ENCODE measurements around the gene NRL. TPM values are rescaled to one million over a fixed set of nuclear protein-coding genes. Genes with fewer than 3 reads are reported as not detected.

The NRL gene
- total RNA-seq, 4 donors from 2014 or later = 2.1 to 11.7 (median 8.4) TPM

DNA sequence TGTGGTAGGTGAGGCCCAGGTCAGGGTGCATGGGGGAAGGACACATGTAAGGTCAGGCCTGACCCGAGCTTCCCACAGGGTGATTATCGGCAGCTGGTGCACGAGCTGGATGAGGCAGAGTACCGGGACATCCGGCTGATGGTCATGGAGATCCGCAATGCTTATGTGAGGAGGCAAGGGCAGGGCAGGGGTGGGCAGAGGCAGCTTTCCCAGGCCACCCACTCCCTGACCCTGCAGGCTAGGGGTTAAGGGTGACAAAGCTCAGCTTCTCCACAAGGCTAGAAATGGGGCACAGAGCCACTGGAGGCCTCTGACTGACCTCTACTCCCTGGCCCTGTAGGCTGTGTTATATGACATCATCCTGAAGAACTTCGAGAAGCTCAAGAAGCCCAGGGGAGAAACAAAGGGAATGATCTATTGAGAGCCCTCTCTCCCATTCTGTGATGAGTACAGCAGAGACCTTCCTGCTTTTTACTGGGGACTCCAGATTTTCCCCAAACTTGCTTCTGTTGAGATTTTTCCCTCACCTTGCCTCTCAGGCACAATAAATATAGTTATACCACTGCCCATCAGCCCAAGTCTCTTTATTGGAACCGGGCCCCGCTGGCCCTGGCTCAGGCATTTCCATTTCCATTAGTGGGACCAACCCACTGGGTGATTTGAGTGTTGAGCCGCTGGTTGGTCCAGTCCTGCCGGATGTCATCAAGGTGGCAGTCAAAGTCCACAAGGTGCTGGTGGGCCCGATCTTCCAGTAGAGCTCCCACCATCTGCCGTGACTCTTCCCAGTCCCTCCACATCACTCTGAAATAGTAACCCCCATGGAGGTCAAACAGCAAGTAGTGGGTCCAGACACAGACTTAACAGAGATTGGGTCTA lies 23.9 kb upstream of the NRL start:
- no peak overlapping the region for H3K27ac ChIP-seq
- intact Hi-C loops (cut with DNase I) = no loop called here
- 87 to 93% methylated on average over 12 to 13 of the region's 13 CpGs for WGBS, 2 donors
- no peak overlapping the region for H3K4me3 ChIP-seq (replicated peaks in 1 of 3)
- H3K4me1 ChIP-seq = peaks cover 21 to 28% of the 10 kb centered on the region in 2 donors
- no peaks in the 10 kb centered on the region for H3K27me3 ChIP-seq
- no peaks in the 10 kb centered on the region for H3K9me3 ChIP-seq
- no peak for DNase-seq
- TF ChIP-seq, protein P1, sequence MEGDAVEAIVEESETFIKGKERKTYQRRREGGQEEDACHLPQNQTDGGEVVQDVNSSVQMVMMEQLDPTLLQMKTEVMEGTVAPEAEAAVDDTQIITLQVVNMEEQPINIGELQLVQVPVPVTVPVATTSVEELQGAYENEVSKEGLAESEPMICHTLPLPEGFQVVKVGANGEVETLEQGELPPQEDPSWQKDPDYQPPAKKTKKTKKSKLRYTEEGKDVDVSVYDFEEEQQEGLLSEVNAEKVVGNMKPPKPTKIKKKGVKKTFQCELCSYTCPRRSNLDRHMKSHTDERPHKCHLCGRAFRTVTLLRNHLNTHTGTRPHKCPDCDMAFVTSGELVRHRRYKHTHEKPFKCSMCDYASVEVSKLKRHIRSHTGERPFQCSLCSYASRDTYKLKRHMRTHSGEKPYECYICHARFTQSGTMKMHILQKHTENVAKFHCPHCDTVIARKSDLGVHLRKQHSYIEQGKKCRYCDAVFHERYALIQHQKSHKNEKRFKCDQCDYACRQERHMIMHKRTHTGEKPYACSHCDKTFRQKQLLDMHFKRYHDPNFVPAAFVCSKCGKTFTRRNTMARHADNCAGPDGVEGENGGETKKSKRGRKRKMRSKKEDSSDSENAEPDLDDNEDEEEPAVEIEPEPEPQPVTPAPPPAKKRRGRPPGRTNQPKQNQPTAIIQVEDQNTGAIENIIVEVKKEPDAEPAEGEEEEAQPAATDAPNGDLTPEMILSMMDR (IDR thresholded peaks at IDR 0.05) = no peak
- TF ChIP-seq POLR2A (IDR thresholded peaks at IDR 0.05) = no peak
- H3K36me3 ChIP-seq = peaks cover 14 to 15% of the 10 kb centered on the region in 2 donors

DNA sequence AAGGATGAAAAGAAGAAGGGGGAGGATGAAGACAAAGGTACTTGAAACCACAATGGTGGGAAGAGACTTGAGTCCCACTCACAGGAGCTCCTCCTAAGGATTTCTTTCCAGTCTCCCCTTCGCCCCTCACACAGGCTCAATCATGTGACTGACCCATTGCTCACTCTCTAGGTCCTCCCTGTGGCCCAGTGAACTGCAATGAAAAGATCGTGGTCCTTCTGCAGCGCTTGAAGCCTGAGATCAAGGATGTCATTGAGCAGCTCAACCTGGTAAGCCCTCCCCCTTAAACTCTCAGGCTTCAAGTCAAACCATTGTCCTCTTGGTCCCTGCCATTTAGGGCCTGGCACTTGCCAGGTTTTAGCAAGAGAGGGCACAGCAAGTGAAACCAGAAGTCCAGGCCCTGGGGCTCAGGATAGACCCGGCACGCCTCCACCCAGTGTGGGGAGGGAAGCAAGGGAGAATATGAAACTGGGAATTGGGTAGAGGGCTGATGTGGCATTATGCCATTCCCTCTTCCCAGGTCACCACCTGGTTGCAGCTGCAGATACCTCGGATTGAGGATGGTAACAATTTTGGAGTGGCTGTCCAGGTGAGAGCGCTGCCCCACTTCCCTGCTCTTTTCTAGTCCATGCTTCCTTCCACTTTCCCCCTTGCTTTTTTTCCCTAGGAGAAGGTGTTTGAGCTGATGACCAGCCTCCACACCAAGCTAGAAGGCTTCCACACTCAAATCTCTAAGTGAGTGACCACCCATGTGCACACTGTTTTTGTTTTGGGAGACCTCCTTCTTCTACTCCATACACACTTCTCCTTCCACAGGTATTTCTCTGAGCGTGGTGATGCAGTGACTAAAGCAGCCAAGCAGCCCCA lies 23.0 kb upstream of the NRL start:
- 87 to 88% methylated on average over 8 of the region's 8 CpGs for WGBS, 2 donors
- Histone ChIP-seq H3K27ac (peak overlapping the region in 1 of 3 donors; percentile 81), H3K27me3 (no peaks in the 10 kb centered on the region), H3K4me3 (replicated peaks in 1 of 3) (no peak overlapping the region), H3K4me1 (peaks cover 21 to 28% of the 10 kb centered on the region in 2 donors), H3K9me3 (no peaks in the 10 kb centered on the region), H3K36me3 (peaks cover 14 to 15% of the 10 kb centered on the region in 2 donors)
- intact Hi-C loops (cut with DNase I) = no loop called here
- TF ChIP-seq, protein P1 (IDR thresholded peaks at IDR 0.05) = no peak
- no peak for TF ChIP-seq POLR2A (IDR thresholded peaks at IDR 0.05)
- DNase-seq = no peak

DNA sequence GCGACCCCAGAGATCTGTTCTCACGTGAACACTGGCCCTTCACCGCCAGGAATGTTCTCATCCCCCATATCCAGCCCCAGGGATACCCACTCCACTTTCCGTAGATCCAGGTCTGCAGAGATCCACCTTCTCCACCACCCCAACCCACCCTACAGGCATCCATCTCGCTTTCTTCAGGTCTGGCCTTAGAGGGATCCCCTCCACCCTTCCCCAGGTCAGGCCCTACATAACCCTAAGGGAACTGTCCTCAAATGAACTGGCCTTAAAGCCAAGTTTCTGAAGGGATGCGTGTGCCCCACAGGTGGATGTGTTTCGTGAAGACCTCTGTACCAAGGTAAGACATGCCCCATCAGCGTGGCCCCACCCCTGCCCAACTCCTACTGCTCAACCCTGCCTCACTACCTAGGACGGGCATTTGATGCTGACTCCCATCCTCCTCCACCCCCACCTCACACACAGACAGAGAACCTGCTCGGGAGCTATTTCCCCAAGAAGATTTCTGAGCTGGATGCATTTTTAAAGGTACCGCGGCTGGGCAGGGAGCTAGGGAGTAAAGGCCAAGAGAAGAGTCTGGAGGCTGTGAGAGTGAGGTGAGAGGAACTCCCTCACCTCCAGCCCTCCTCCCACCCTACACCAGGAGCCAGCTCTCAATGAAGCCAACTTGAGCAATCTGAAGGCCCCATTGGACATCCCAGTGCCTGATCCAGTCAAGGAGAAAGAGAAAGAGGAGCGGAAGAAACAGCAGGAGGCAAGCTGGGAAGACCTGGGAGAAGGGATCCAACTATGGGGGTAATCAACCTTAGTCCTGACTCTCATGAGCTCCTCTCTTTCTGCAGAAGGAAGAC lies 22.2 kb upstream of the NRL start:
- no peak for TF ChIP-seq POLR2A (IDR thresholded peaks at IDR 0.05)
- TF ChIP-seq, protein P1 (IDR thresholded peaks at IDR 0.05) = no peak
- Histone ChIP-seq H3K4me1 (peaks cover 18 to 24% of the 10 kb centered on the region in 2 donors), H3K27me3 (no peaks in the 10 kb centered on the region), H3K4me3 (replicated peaks in 1 of 3) (peak overlapping the region; percentile 83 to 94 (median 92)), H3K36me3 (peaks cover 14 to 15% of the 10 kb centered on the region in 2 donors), H3K9me3 (no peaks in the 10 kb centered on the region), H3K27ac (peak overlapping the region; percentile 72 to 81 (median 80))
- intact Hi-C loops (cut with DNase I) = no loop called here
- 33 to 41% methylated on average over 13 of the region's 13 CpGs for WGBS, 2 donors
- DNase-seq = no peak

DNA sequence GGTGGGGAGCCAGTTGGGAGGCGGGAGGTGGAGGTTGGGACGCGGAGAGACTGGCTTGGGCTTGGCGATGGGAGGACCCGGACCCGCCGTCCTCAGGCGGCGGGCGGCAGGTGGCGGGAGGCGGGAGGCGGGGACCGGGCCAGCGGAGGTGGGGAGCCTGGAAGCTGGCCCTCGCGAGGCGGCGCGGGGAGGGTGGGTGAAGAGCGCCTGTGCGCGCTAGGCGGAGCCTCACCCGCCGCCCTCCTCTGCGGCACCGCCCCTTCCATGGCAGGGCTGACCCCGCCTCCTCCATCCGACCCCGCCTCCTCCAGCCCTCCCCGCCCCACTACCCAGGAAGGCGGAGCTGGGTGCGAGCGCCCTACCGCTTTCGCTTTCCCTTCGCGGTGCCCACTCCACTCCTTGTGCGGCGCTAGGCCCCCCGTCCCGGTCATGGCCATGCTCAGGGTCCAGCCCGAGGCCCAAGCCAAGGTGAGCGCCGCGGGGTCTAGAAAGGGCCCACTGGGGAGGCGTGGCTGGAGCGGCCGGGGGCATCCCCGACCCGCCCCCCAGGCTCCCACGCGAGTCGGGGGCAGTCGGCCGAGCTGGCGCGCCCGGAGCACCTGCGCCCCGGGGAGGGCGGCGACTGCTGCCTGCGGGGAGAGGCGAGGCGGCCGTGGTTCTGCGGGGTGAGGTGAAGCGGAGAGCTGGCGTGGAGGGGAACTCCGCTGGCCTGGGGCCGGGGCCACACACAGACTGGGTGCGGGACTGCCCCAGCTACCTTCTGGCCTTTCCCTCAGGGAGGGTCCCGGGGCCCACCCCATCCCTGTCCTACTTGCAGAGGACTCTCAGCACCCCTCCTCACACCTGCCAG lies 21.3 kb upstream of the NRL start, which contains the start of gene PSME1:
Gene PSME1, plus strand, starts transcription at position 361 of the 850 bp plus-strand sequence. Its CDS starts 69 bp downstream, at position 430.
- intact Hi-C loops (cut with DNase I) = no loop called here
- peaks cover 17 to 23% of the 10 kb centered on the region in 2 donors for H3K4me1 ChIP-seq

More for the DNA sequence above, 21.3 kb upstream of the NRL start, which contains the start of gene PSME1:
- peaks cover 14 to 15% of the 10 kb centered on the region in 2 donors for H3K36me3 ChIP-seq
- H3K4me3 ChIP-seq (replicated peaks in 1 of 3) = peak within 1 kb of the TSS; percentile 83 to 94 (median 92)
- whole genome bisulfite sequencing, 2 donors = 0% methylated on average over 9 to 20 of the region's 75 CpGs
- no peaks in the 10 kb centered on the region for H3K27me3 ChIP-seq
- DNase-seq = peak; percentile 94
- TF ChIP-seq, protein P1 (IDR thresholded peaks at IDR 0.05) = no peak
- TF ChIP-seq POLR2A (IDR thresholded peaks at IDR 0.05) = peak; percentile 29 to 71
- H3K27ac ChIP-seq = peak within 1 kb of the TSS; percentile 72 to 81 (median 80)
- no peaks in the 10 kb centered on the region for H3K9me3 ChIP-seq
